B cell (primary cell): ENCODE results near the gene MICU1.

Source experiments
- CTCF ChIP-seq: fragments of 200-600 bp; IDR thresholded peaks from one replicate; pipeline ENCODE4 v1.8.0; 2022; ENCODE audit warnings: antibody characterized with exemption, mild to moderate bottlenecking
- EZH2 ChIP-seq: IDR thresholded peaks from 2 replicates; pipeline ENCODE4 v1.6.1; 2012; ENCODE audit warnings: borderline replicate concordance, low read depth, mild to moderate bottlenecking, moderate library complexity, low read length; ENCODE audit not compliant: insufficient read depth, poor library complexity, severe bottlenecking

- TF ChIP-seq CTCF: no peak
- TF ChIP-seq EZH2: no peak
These were observed 297.1 kb downstream of the MICU1 start for GRCh38 chr10:72328829-72329204.
